ENCODE results near the gene BTBD9. TPM values are rescaled to one million over a fixed set of nuclear protein-coding genes. Genes with fewer than 3 reads are reported as not detected.

The BTBD9 gene
- total and polyA plus RNA-seq, 2 experiments from 2014 or later = 10.0 to 13.7 TPM

GRCh38 chr6:38311201-38311600, 328.5 kb downstream of the BTBD9 start:
- no peaks in the 10 kb centered on the region for H3K9me2 ChIP-seq (ENCODE audit: insufficient read depth)
- DNase-seq = no peak
- no peak overlapping the region for H2AFZ ChIP-seq
- H3K79me2 ChIP-seq (ENCODE audit: insufficient read depth) = no peaks in the 10 kb centered on the region
- H3K9me3 ChIP-seq (ENCODE audit: low read depth) = no peaks in the 10 kb centered on the region
- no peaks in the 10 kb centered on the region for H3F3A ChIP-seq (ENCODE audit: insufficient read depth)
- no peaks in the 10 kb centered on the region for H3K27me3 ChIP-seq (replicated peaks; ENCODE audit: insufficient read depth)
- in situ Hi-C loops (cut with MboI) = no loop called here
- no peak overlapping the region for H3K4me3 ChIP-seq
- no peak overlapping the region for H3K4me2 ChIP-seq (ENCODE audit: unreplicated experiment)
- no peaks in the 10 kb centered on the region for H3K36me3 ChIP-seq (ENCODE audit: low read depth)
- no peak overlapping the region for H3K9ac ChIP-seq
- H4K20me1 ChIP-seq (ENCODE audit: insufficient read depth) = no peaks in the 10 kb centered on the region
- TF ChIP-seq EZH2phosphoT487 (IDR thresholded peaks at IDR 0.05; ENCODE audit: insufficient read depth, low read depth) (no peak), EZH2 (IDR thresholded peaks at IDR 0.05; ENCODE audit: insufficient read depth, poor library complexity, severe bottlenecking) (no peak)
- WGBS, 2 experiments (ENCODE audit: low coverage in 1 of 2, low lambda C conversion rate in 2 of 2, missing lambda C conversion rate in 2 of 2) = 96 to 99% methylated on average over 3 of the region's 3 CpGs
- no peaks in the 10 kb centered on the region for H3K4me1 ChIP-seq (ENCODE audit: insufficient read depth)
- no peak overlapping the region for H3K27ac ChIP-seq

GRCh38 chr6:38310061-38310460, 329.7 kb downstream of the BTBD9 start:
- TF ChIP-seq EZH2phosphoT487 (IDR thresholded peaks at IDR 0.05; ENCODE audit: insufficient read depth, low read depth) = no peak
- TF ChIP-seq EZH2 (IDR thresholded peaks at IDR 0.05; ENCODE audit: insufficient read depth, poor library complexity, severe bottlenecking) = no peak
- Histone ChIP-seq H3K4me1 (ENCODE audit: insufficient read depth) (no peaks in the 10 kb centered on the region), H3K27me3 (replicated peaks; ENCODE audit: insufficient read depth) (no peaks in the 10 kb centered on the region), H3K9me2 (ENCODE audit: insufficient read depth) (no peaks in the 10 kb centered on the region), H3K27ac (no peak overlapping the region), H3K9me3 (ENCODE audit: low read depth) (no peaks in the 10 kb centered on the region), H2AFZ (no peak overlapping the region), H3K4me3 (no peak overlapping the region), H3K79me2 (ENCODE audit: insufficient read depth) (no peaks in the 10 kb centered on the region), H3K4me2 (ENCODE audit: unreplicated experiment) (no peak overlapping the region), H3K9ac (no peak overlapping the region), H3K36me3 (ENCODE audit: low read depth) (no peaks in the 10 kb centered on the region), H4K20me1 (ENCODE audit: insufficient read depth) (no peaks in the 10 kb centered on the region), H3F3A (ENCODE audit: insufficient read depth) (no peaks in the 10 kb centered on the region)
- in situ Hi-C loops (cut with MboI) = no loop called here
- no peak for DNase-seq
- WGBS, 2 experiments (ENCODE audit: low coverage in 1 of 2, low lambda C conversion rate in 2 of 2, missing lambda C conversion rate in 2 of 2) = 94% methylated on average over 5 of the region's 5 CpGs

GRCh38 chr6:38307740-38308139, 332.0 kb downstream of the BTBD9 start:
- H4K20me1 ChIP-seq (ENCODE audit: insufficient read depth) = no peaks in the 10 kb centered on the region
- TF ChIP-seq EZH2phosphoT487 (IDR thresholded peaks at IDR 0.05; ENCODE audit: insufficient read depth, low read depth) = no peak
- TF ChIP-seq EZH2 (IDR thresholded peaks at IDR 0.05; ENCODE audit: insufficient read depth, poor library complexity, severe bottlenecking) = no peak
- no peak overlapping the region for H3K27ac ChIP-seq
- no peaks in the 10 kb centered on the region for H3K79me2 ChIP-seq (ENCODE audit: insufficient read depth)
- no peak overlapping the region for H2AFZ ChIP-seq
- H3K4me1 ChIP-seq (ENCODE audit: insufficient read depth) = no peaks in the 10 kb centered on the region
- H3F3A ChIP-seq (ENCODE audit: insufficient read depth) = no peaks in the 10 kb centered on the region
- H3K9me2 ChIP-seq (ENCODE audit: insufficient read depth) = no peaks in the 10 kb centered on the region
- no peaks in the 10 kb centered on the region for H3K36me3 ChIP-seq (ENCODE audit: low read depth)
- no peak overlapping the region for H3K4me2 ChIP-seq (ENCODE audit: unreplicated experiment)
- in situ Hi-C loops (cut with MboI) = no loop called here
- DNase-seq = peak; percentile 5
- no peak overlapping the region for H3K4me3 ChIP-seq
- no peaks in the 10 kb centered on the region for H3K9me3 ChIP-seq (ENCODE audit: low read depth)
- no peaks in the 10 kb centered on the region for H3K27me3 ChIP-seq (replicated peaks; ENCODE audit: insufficient read depth)
- H3K9ac ChIP-seq = no peak overlapping the region

- Histone ChIP-seq H3K4me3 (no peak overlapping the region), H3K27ac (no peak overlapping the region), H3K79me2 (ENCODE audit: insufficient read depth) (no peaks in the 10 kb centered on the region), H3F3A (ENCODE audit: insufficient read depth) (no peaks in the 10 kb centered on the region), H3K9ac (no peak overlapping the region), H3K9me2 (ENCODE audit: insufficient read depth) (no peaks in the 10 kb centered on the region), H3K9me3 (ENCODE audit: low read depth) (no peaks in the 10 kb centered on the region), H2AFZ (no peak overlapping the region), H4K20me1 (ENCODE audit: insufficient read depth) (no peaks in the 10 kb centered on the region), H3K4me2 (ENCODE audit: unreplicated experiment) (no peak overlapping the region), H3K36me3 (ENCODE audit: low read depth) (no peaks in the 10 kb centered on the region), H3K4me1 (ENCODE audit: insufficient read depth) (no peaks in the 10 kb centered on the region), H3K27me3 (replicated peaks; ENCODE audit: insufficient read depth) (no peaks in the 10 kb centered on the region)
- in situ Hi-C loops (cut with MboI) = no loop called here
- TF ChIP-seq EZH2phosphoT487 (IDR thresholded peaks at IDR 0.05; ENCODE audit: insufficient read depth, low read depth) = no peak
- no peak for TF ChIP-seq EZH2 (IDR thresholded peaks at IDR 0.05; ENCODE audit: insufficient read depth, poor library complexity, severe bottlenecking)
- no peak for DNase-seq
Observed at GRCh38 chr6:38306931-38307330, 332.8 kb downstream of the BTBD9 start.

- H3K4me2 ChIP-seq (ENCODE audit: unreplicated experiment) = no peak overlapping the region
- in situ Hi-C loops (cut with MboI) = no loop called here
- H3K9me3 ChIP-seq (ENCODE audit: low read depth) = no peaks in the 10 kb centered on the region
- no peak overlapping the region for H3K9ac ChIP-seq
- H3K9me2 ChIP-seq (ENCODE audit: insufficient read depth) = no peaks in the 10 kb centered on the region
- H3K79me2 ChIP-seq (ENCODE audit: insufficient read depth) = no peaks in the 10 kb centered on the region
- no peak overlapping the region for H3K4me3 ChIP-seq
- no peaks in the 10 kb centered on the region for H3F3A ChIP-seq (ENCODE audit: insufficient read depth)
- no peaks in the 10 kb centered on the region for H3K36me3 ChIP-seq (ENCODE audit: low read depth)
- H2AFZ ChIP-seq = no peak overlapping the region
- H3K27ac ChIP-seq = no peak overlapping the region
- no peak for DNase-seq
- H3K4me1 ChIP-seq (ENCODE audit: insufficient read depth) = no peaks in the 10 kb centered on the region
- no peaks in the 10 kb centered on the region for H4K20me1 ChIP-seq (ENCODE audit: insufficient read depth)
- TF ChIP-seq EZH2phosphoT487 (IDR thresholded peaks at IDR 0.05; ENCODE audit: insufficient read depth, low read depth) (no peak), EZH2 (IDR thresholded peaks at IDR 0.05; ENCODE audit: insufficient read depth, poor library complexity, severe bottlenecking) (no peak)
- WGBS, 2 experiments (ENCODE audit: low coverage in 1 of 2, low lambda C conversion rate in 2 of 2, missing lambda C conversion rate in 2 of 2) = 92 to 95% methylated on average over 4 of the region's 4 CpGs
- no peaks in the 10 kb centered on the region for H3K27me3 ChIP-seq (replicated peaks; ENCODE audit: insufficient read depth)
Observed at GRCh38 chr6:38305995-38306681, 333.6 kb downstream of the BTBD9 start.

Measured in GM23248 (cell line).